Ramos (cell line): Measurements from ENCODE around the gene MAS1L.

ENCODE experiments used
- in situ Hi-C: fragments of 300-500 bp; cut with MboI; formaldehyde crosslinking; loops from one replicate; pipeline ENCODE4 v1.14.3; 2022; ENCODE audit warnings: low sequenced_read_pairs; ENCODE audit not compliant: unreplicated experiment

The MAS1L gene

GRCh38 chr6:29516108-29516507 lies 28.4 kb upstream of the MAS1L start:
- in situ Hi-C loops, result no loop called here

GRCh38 chr6:29510746-29511300 lies 23.1 kb upstream of the MAS1L start:
- in situ Hi-C loops, result no loop called here

GRCh38 chr6:29510202-29510601 lies 22.4 kb upstream of the MAS1L start:
- in situ Hi-C loops, result no loop called here

- in situ Hi-C loops, result no loop called here
These were observed 22.0 kb upstream of the MAS1L start for GRCh38 chr6:29509711-29510110.

- in situ Hi-C loops, result no loop called here
These were observed 21.5 kb upstream of the MAS1L start for GRCh38 chr6:29509239-29509638.

GRCh38 chr6:29507319-29507718 lies 19.6 kb upstream of the MAS1L start:
- in situ Hi-C loops, result no loop called here

- in situ Hi-C loops, result no loop called here
These were observed 18.8 kb upstream of the MAS1L start for GRCh38 chr6:29506446-29507067.

GRCh38 chr6:29505808-29506207 lies 18.1 kb upstream of the MAS1L start:
- in situ Hi-C loops, result no loop called here

GRCh38 chr6:29504961-29505360 lies 17.2 kb upstream of the MAS1L start:
- in situ Hi-C loops, result no loop called here

GRCh38 chr6:29502597-29502996 lies 14.8 kb upstream of the MAS1L start:
- in situ Hi-C loops, result no loop called here

- in situ Hi-C loops, result no loop called here
These were observed 14.4 kb upstream of the MAS1L start for GRCh38 chr6:29502181-29502580.

- in situ Hi-C loops, result no loop called here
These were observed 13.3 kb upstream of the MAS1L start for GRCh38 chr6:29501106-29501505.

GRCh38 chr6:29500594-29500993 lies 12.8 kb upstream of the MAS1L start:
- in situ Hi-C loops, result no loop called here

GRCh38 chr6:29499704-29500103 lies 11.9 kb upstream of the MAS1L start:
- in situ Hi-C loops, result no loop called here

- in situ Hi-C loops, result no loop called here
These were observed 9.2 kb upstream of the MAS1L start for GRCh38 chr6:29496961-29497360.

GRCh38 chr6:29495571-29495970 lies 7.8 kb upstream of the MAS1L start:
- in situ Hi-C loops, result no loop called here

- in situ Hi-C loops, result no loop called here
These were observed 6.4 kb upstream of the MAS1L start for GRCh38 chr6:29494131-29494530.

GRCh38 chr6:29493261-29493660 lies 5.5 kb upstream of the MAS1L start:
- in situ Hi-C loops, result no loop called here

GRCh38 chr6:29491574-29491973 lies 3.8 kb upstream of the MAS1L start:
- in situ Hi-C loops, result no loop called here

GRCh38 chr6:29490552-29490951 lies 2.8 kb upstream of the MAS1L start:
- in situ Hi-C loops, result no loop called here

GRCh38 chr6:29490055-29490454 lies 2.3 kb upstream of the MAS1L start:
- in situ Hi-C loops, result no loop called here

- in situ Hi-C loops, result no loop called here
These were observed 1.5 kb upstream of the MAS1L start for GRCh38 chr6:29489286-29489685.
